Glutamatergic neuron (in vitro differentiated cells): Measurements from ENCODE around the gene XG. TPM values are rescaled to one million over a fixed set of nuclear protein-coding genes. Genes with fewer than 3 reads are reported as not detected.

ENCODE experiments used
- DNase-seq: peaks from one replicate; pipeline ENCODE4 v3.0.0; 2022
- H3K27ac Mint-ChIP-seq: one replicate; pipeline ENCODE4 v1.8.0; 2020; ENCODE audit warnings: mild to moderate bottlenecking, mixed read lengths, inconsistent platforms; ENCODE audit not compliant: unreplicated experiment
- H3K27me3 Mint-ChIP-seq: one replicate; pipeline ENCODE4 v1.8.0; 2020; ENCODE audit warnings: mild to moderate bottlenecking, moderate library complexity, mixed read lengths, inconsistent platforms; ENCODE audit not compliant: unreplicated experiment
- H3K36me3 Mint-ChIP-seq: one replicate; pipeline ENCODE4 v1.8.0; 2020; ENCODE audit warnings: mild to moderate bottlenecking, mixed read lengths, inconsistent platforms; ENCODE audit not compliant: unreplicated experiment
- H3K4me1 Mint-ChIP-seq: one replicate; pipeline ENCODE4 v1.8.0; 2020; ENCODE audit warnings: mild to moderate bottlenecking, low read depth, mixed read lengths, inconsistent platforms; ENCODE audit not compliant: unreplicated experiment
- H3K4me3 Mint-ChIP-seq: one replicate; pipeline ENCODE4 v1.8.0; 2020; ENCODE audit warnings: mild to moderate bottlenecking, mixed read lengths, inconsistent platforms; ENCODE audit not compliant: unreplicated experiment
- H3K9me3 Mint-ChIP-seq: one replicate; pipeline ENCODE4 v1.8.0; 2020; ENCODE audit warnings: mild to moderate bottlenecking, moderate library complexity, mixed read lengths, inconsistent platforms; ENCODE audit not compliant: unreplicated experiment
- CTCF ChIP-seq: fragments of 200-600 bp; sonication (generic); IDR thresholded peaks from one replicate; pipeline ENCODE4 v1.5.0; 2021; ENCODE audit not compliant: partially characterized antibody, unreplicated experiment
- total RNA-seq: library from RNA; stranded (reverse); fragmentation: NEBNext Ultra II Directional; extraction: Animal tissue kit (Norgen Biotek cat#: 25700); gene quantifications from one replicate; pipeline ENCODE4 v1.2.1, GENCODE V29; 2021; ENCODE audit not compliant: unreplicated experiment

The XG gene
- total RNA-seq, 1 donor from 2014 or later = not detected

- Mint-ChIP-seq H3K4me3 (no peak overlapping the region), H3K27me3 (peaks cover 4% of the 10 kb centered on the region), H3K4me1 (peaks cover 9% of the 10 kb centered on the region), H3K36me3 (no peaks in the 10 kb centered on the region), H3K27ac (no peak overlapping the region), H3K9me3 (peaks cover 2% of the 10 kb centered on the region)
- TF ChIP-seq CTCF = no peak
- DNase-seq = no peak
These were observed 38.7 kb upstream of the XG start for GRCh38 chrX:2712890-2713840.

- H3K4me3 Mint-ChIP-seq = no peak overlapping the region
- no peak overlapping the region for H3K27ac Mint-ChIP-seq
- DNase-seq = no peak
- no peaks in the 10 kb centered on the region for H3K9me3 Mint-ChIP-seq
- H3K27me3 Mint-ChIP-seq = no peaks in the 10 kb centered on the region
- H3K36me3 Mint-ChIP-seq = no peaks in the 10 kb centered on the region
- peaks cover 5% of the 10 kb centered on the region for H3K4me1 Mint-ChIP-seq
- no peak for TF ChIP-seq CTCF
These were observed 37.3 kb upstream of the XG start for GRCh38 chrX:2714551-2714950.

- no peaks in the 10 kb centered on the region for H3K9me3 Mint-ChIP-seq
- H3K27me3 Mint-ChIP-seq = no peaks in the 10 kb centered on the region
- DNase-seq = no peak
- TF ChIP-seq CTCF = no peak
- peaks cover 2% of the 10 kb centered on the region for H3K4me1 Mint-ChIP-seq
- H3K36me3 Mint-ChIP-seq = no peaks in the 10 kb centered on the region
- no peak overlapping the region for H3K4me3 Mint-ChIP-seq
- H3K27ac Mint-ChIP-seq = no peak overlapping the region
These were observed 36.7 kb upstream of the XG start for GRCh38 chrX:2715066-2715600.

- Mint-ChIP-seq H3K27ac (no peak overlapping the region), H3K36me3 (no peaks in the 10 kb centered on the region), H3K4me1 (no peaks in the 10 kb centered on the region), H3K4me3 (no peak overlapping the region), H3K9me3 (no peaks in the 10 kb centered on the region), H3K27me3 (no peaks in the 10 kb centered on the region)
- no peak for TF ChIP-seq CTCF
- no peak for DNase-seq
These were observed 34.5 kb upstream of the XG start for GRCh38 chrX:2717312-2717711.

- Mint-ChIP-seq H3K4me3 (no peak overlapping the region), H3K4me1 (no peaks in the 10 kb centered on the region), H3K9me3 (peaks cover 3% of the 10 kb centered on the region), H3K36me3 (peaks cover 5% of the 10 kb centered on the region), H3K27me3 (no peaks in the 10 kb centered on the region), H3K27ac (no peak overlapping the region)
- DNase-seq = no peak
- TF ChIP-seq CTCF = no peak
These were observed 33.0 kb upstream of the XG start for GRCh38 chrX:2718821-2719220.
